HG02884 (cell line): Measurements from ENCODE around the gene SMYD4.

Experiments used
- ATAC-seq: cut with Tn5 transposase; IDR thresholded peaks from one replicate; pipeline ENCODE4 v1.9.1; 2021; ENCODE audit warnings: mild to moderate bottlenecking, moderate library complexity; ENCODE audit not compliant: unreplicated experiment

SMYD4 gene

GRCh38 chr17:1735834-1736347 lies 93.8 kb downstream of the SMYD4 start:
- ATAC-seq = no peak

- no peak for ATAC-seq
These were observed 94.3 kb downstream of the SMYD4 start for GRCh38 chr17:1735418-1735817.

- ATAC-seq = no peak
These were observed 95.9 kb downstream of the SMYD4 start for GRCh38 chr17:1733759-1734158.

GRCh38 chr17:1732833-1733321 lies 96.8 kb downstream of the SMYD4 start:
- no peak for ATAC-seq

- ATAC-seq = no peak
These were observed 97.4 kb downstream of the SMYD4 start for GRCh38 chr17:1732241-1732832.

GRCh38 chr17:1731194-1731506 lies 98.6 kb downstream of the SMYD4 start:
- ATAC-seq = no peak

GRCh38 chr17:1730326-1731193 lies 99.1 kb downstream of the SMYD4 start:
- ATAC-seq = no peak

- ATAC-seq = no peak
These were observed 99.8 kb downstream of the SMYD4 start for GRCh38 chr17:1729966-1730325.
